ENCODE results near the gene IGFBP6. TPM values are rescaled to one million over a fixed set of nuclear protein-coding genes. Genes with fewer than 3 reads are reported as not detected.
A peak's percentile ranks its signal among the peaks of the same experiment; 100 is the strongest.

The IGFBP6 gene
- total RNA-seq, 6 experiments from 2014 or later, result 1.7 to 25.4 (median 4.9) TPM

- Histone ChIP-seq H3K9me3 (no peaks in the 10 kb centered on the region), H3K36me3 (peaks cover 0 to 15% (median 1%) of the 10 kb centered on the region in 4 donors), H3K4me1 (peaks cover 0 to 7% (median 2%) of the 10 kb centered on the region in 4 donors), H3K4me3 (no peak overlapping the region), H3K27me3 (no peaks in the 10 kb centered on the region), H3K27ac (no peak overlapping the region)
- no peak for ATAC-seq
- no peak for DNase-seq
- WGBS (ENCODE audit: insufficient coverage, low coverage, low lambda C conversion rate, missing lambda C conversion rate), result 79% methylated on average over 6 of the region's 15 CpGs
- intact Hi-C loops (cut with DNase I), result loop anchor here (5.0 to 10.0 kb wide), 4 partner anchors 33 to 126 kb away; partner anchors contain the start of gene SOAT2 (in 1 of the 2)
- TF ChIP-seq CTCF (IDR thresholded peaks at IDR 0.05), result no peak
- no peak for TF ChIP-seq POLR2A (IDR thresholded peaks at IDR 0.05)
Observed at GRCh38 chr12:53068811-53069585, 28.5 kb upstream of the IGFBP6 start.

- H3K4me1 ChIP-seq, result peaks cover 0 to 12% (median 2%) of the 10 kb centered on the region in 4 donors
- H3K27ac ChIP-seq, result no peak overlapping the region
- H3K36me3 ChIP-seq, result peaks cover 0 to 18% (median 2%) of the 10 kb centered on the region in 4 donors
- DNase-seq (no peak), ATAC-seq (no peak)
- no peaks in the 10 kb centered on the region for H3K27me3 ChIP-seq
- no peak overlapping the region for H3K4me3 ChIP-seq
- H3K9me3 ChIP-seq, result no peaks in the 10 kb centered on the region
- WGBS (ENCODE audit: insufficient coverage, low coverage, low lambda C conversion rate, missing lambda C conversion rate), result 71% methylated on average over 8 of the region's 12 CpGs
- intact Hi-C loops (cut with DNase I), result loop anchor here (5.0 to 10.0 kb wide), 5 partner anchors 32 to 215 kb away; partner anchors contain the start of gene SOAT2 (in 1 of the 2)
- no peak for TF ChIP-seq POLR2A (IDR thresholded peaks at IDR 0.05)
Observed at GRCh38 chr12:53069621-53070410, 27.7 kb upstream of the IGFBP6 start.

- WGBS (ENCODE audit: insufficient coverage, low coverage, low lambda C conversion rate, missing lambda C conversion rate), result 88% methylated on average over 6 of the region's 7 CpGs
- ATAC-seq (peak in 1 of 4 donors; percentile 5), DNase-seq (no peak)
- peaks cover 0 to 23% (median 6%) of the 10 kb centered on the region in 4 donors for H3K36me3 ChIP-seq
- intact Hi-C loops (cut with DNase I), result loop anchor here in 1 of 2 donors (10.0 kb wide), 1 partner anchor 214 kb away; no protein-coding TSS in a partner anchor
- H3K4me1 ChIP-seq, result peaks cover 0 to 12% (median 2%) of the 10 kb centered on the region in 4 donors
- peak overlapping the region in 1 of 3 donors; percentile 9 for H3K27ac ChIP-seq
- TF ChIP-seq POLR2A (IDR thresholded peaks at IDR 0.05), result no peak
- TF ChIP-seq CTCF (IDR thresholded peaks at IDR 0.05), result no peak
- no peak overlapping the region for H3K4me3 ChIP-seq
- H3K27me3 ChIP-seq, result no peaks in the 10 kb centered on the region
- no peaks in the 10 kb centered on the region for H3K9me3 ChIP-seq
Observed at GRCh38 chr12:53070877-53071492, 26.5 kb upstream of the IGFBP6 start.

- Histone ChIP-seq H3K27me3 (no peaks in the 10 kb centered on the region), H3K4me3 (no peak overlapping the region), H3K4me1 (peaks cover 0 to 12% (median 2%) of the 10 kb centered on the region in 4 donors), H3K27ac (peak overlapping the region in 2 of 3 donors; percentile 9 to 30), H3K9me3 (no peaks in the 10 kb centered on the region), H3K36me3 (peaks cover 0 to 25% (median 6%) of the 10 kb centered on the region in 4 donors)
- TF ChIP-seq POLR2A (IDR thresholded peaks at IDR 0.05) (no peak), CTCF (IDR thresholded peaks at IDR 0.05) (no peak)
- peak in 1 of 3 donors; percentile 68 for DNase-seq
- ATAC-seq, result peak; percentile 17 to 51 (median 31)
- intact Hi-C loops (cut with DNase I), result loop anchor here in 1 of 2 donors (10.0 kb wide), 1 partner anchor 213 kb away; no protein-coding TSS in a partner anchor
- 68% methylated on average over 10 of the region's 11 CpGs for WGBS (ENCODE audit: insufficient coverage, low coverage, low lambda C conversion rate, missing lambda C conversion rate)
Observed at GRCh38 chr12:53071591-53072551, 25.6 kb upstream of the IGFBP6 start.

Measured in right lobe of liver (tissue), 6 donors.